ENCODE results near the gene BCAS3.
"Not testable (repeated sequence)": the region's sequence is repeated elsewhere in the genome, so short reads cannot be mapped to it uniquely, and the experiment has no call there.

BCAS3 gene

DNA sequence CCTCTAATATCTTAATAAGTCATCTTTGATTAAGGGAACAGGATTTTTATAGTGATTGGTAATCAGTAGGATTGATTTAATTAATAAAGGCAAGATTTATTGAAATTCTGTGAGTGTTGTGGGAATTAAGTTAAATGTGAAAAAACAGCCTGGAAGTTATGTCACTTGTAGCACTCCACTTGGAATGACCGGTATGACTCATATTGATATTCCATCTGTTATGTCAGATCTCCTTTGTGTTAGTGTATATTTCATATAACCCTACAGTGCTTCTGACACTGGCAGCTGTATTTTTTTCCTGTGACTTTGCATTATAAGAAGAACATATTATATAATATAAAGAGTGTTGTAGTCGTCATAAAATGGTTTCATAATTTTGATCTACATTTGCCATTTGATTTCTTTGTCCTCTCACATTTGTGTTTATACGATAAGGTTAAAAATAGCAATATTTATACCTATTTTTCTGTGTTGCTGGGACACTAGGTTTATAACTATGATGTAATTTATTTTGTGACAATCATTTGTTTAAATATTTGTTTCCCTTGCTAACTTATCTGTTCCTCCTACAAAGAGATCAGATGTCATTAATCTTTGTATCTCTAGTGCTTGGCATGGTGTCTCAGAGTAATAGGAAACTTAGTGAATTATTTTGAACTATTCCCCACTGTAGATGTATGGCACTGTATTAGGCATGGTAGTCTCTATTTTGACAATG is 249.0 kb downstream of the BCAS3 start:
- no peak overlapping the region for H3K4me3 ChIP-seq (IDR thresholded peaks at IDR 0.05; ENCODE audit: insufficient read depth, low read depth, low read length)
- H4K20me1 ChIP-seq (ENCODE audit: insufficient read depth), result no peaks in the 10 kb centered on the region
- H3K79me2 ChIP-seq (ENCODE audit: insufficient read depth, low read depth), result no peaks in the 10 kb centered on the region
- H3K27ac ChIP-seq, result no peak overlapping the region
- no peaks in the 10 kb centered on the region for H3K4me1 ChIP-seq (ENCODE audit: low read depth, poor library complexity, severe bottlenecking)
- H2AFZ ChIP-seq (ENCODE audit: low read depth), result no peak overlapping the region
- no peak overlapping the region for H3K9ac ChIP-seq
- H3K27me3 ChIP-seq (ENCODE audit: insufficient read depth, low read depth), result no peaks in the 10 kb centered on the region
- H3K4me2 ChIP-seq, result no peak overlapping the region
- TF ChIP-seq, protein P1, sequence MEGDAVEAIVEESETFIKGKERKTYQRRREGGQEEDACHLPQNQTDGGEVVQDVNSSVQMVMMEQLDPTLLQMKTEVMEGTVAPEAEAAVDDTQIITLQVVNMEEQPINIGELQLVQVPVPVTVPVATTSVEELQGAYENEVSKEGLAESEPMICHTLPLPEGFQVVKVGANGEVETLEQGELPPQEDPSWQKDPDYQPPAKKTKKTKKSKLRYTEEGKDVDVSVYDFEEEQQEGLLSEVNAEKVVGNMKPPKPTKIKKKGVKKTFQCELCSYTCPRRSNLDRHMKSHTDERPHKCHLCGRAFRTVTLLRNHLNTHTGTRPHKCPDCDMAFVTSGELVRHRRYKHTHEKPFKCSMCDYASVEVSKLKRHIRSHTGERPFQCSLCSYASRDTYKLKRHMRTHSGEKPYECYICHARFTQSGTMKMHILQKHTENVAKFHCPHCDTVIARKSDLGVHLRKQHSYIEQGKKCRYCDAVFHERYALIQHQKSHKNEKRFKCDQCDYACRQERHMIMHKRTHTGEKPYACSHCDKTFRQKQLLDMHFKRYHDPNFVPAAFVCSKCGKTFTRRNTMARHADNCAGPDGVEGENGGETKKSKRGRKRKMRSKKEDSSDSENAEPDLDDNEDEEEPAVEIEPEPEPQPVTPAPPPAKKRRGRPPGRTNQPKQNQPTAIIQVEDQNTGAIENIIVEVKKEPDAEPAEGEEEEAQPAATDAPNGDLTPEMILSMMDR (conservative IDR thresholded peaks at IDR 0.05; ENCODE audit: low read depth, low read length), result no peak
- H3K36me3 ChIP-seq (ENCODE audit: insufficient read depth), result no peaks in the 10 kb centered on the region

DNA sequence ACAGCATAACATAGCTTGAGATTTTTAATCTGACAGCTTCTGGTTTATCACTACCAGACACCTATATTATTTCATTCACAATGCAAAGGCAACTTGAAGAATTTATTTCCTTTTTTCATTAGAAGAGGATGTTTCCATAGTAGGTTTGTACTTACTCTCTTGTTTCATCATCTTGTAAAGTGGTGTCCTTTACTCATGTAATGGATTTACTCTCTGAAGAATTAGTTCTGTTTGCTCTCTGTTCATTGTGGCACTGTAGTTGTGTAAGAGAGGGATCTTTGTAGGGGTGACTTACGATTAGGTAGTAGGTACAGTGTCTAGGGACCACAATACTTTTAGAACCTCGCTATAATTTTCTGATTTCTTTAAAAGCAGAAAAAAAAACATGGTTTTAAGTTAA is 256.1 kb downstream of the BCAS3 start:
- TF ChIP-seq, protein P1 (conservative IDR thresholded peaks at IDR 0.05; ENCODE audit: low read depth, low read length), result no peak
- Histone ChIP-seq H3K79me2 (ENCODE audit: insufficient read depth, low read depth) (no peaks in the 10 kb centered on the region), H2AFZ (ENCODE audit: low read depth) (no peak overlapping the region), H3K27ac (no peak overlapping the region), H3K9ac (no peak overlapping the region), H3K27me3 (ENCODE audit: insufficient read depth, low read depth) (no peaks in the 10 kb centered on the region), H3K4me3 (IDR thresholded peaks at IDR 0.05; ENCODE audit: insufficient read depth, low read depth, low read length) (no peak overlapping the region), H3K4me1 (ENCODE audit: low read depth, poor library complexity, severe bottlenecking) (peaks cover 5% of the 10 kb centered on the region), H4K20me1 (ENCODE audit: insufficient read depth) (no peaks in the 10 kb centered on the region), H3K36me3 (ENCODE audit: insufficient read depth) (no peaks in the 10 kb centered on the region), H3K4me2 (no peak overlapping the region)

DNA sequence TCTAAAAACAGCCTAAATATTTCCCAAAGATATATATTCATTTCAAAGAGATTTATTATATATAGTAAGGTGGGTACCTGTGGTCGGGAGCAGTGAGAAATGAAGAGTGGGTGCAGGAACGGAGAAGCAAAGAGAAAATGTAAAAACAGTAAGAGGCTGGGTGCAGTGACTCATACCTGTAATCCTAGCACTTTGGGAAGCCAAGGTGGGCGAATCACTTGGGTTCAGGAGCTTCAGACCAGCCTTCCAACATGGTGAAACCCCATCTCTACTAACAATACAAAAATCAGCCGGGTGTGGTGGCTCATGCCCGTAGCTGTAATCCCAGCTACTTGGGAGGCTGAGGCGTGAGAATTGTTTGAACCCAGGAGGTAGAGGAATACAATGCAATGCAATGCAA is 257.1 kb downstream of the BCAS3 start:
- Histone ChIP-seq H3K4me2 (no peak overlapping the region), H2AFZ (ENCODE audit: low read depth) (no peak overlapping the region), H3K27me3 (ENCODE audit: insufficient read depth, low read depth) (no peaks in the 10 kb centered on the region), H3K36me3 (ENCODE audit: insufficient read depth) (no peaks in the 10 kb centered on the region), H4K20me1 (ENCODE audit: insufficient read depth) (no peaks in the 10 kb centered on the region), H3K79me2 (ENCODE audit: insufficient read depth, low read depth) (no peaks in the 10 kb centered on the region), H3K4me1 (ENCODE audit: low read depth, poor library complexity, severe bottlenecking) (peaks cover 5% of the 10 kb centered on the region), H3K9ac (no peak overlapping the region), H3K27ac (no peak overlapping the region), H3K4me3 (IDR thresholded peaks at IDR 0.05; ENCODE audit: insufficient read depth, low read depth, low read length) (no peak overlapping the region)
- TF ChIP-seq, protein P1 (conservative IDR thresholded peaks at IDR 0.05; ENCODE audit: low read depth, low read length), result no peak

DNA sequence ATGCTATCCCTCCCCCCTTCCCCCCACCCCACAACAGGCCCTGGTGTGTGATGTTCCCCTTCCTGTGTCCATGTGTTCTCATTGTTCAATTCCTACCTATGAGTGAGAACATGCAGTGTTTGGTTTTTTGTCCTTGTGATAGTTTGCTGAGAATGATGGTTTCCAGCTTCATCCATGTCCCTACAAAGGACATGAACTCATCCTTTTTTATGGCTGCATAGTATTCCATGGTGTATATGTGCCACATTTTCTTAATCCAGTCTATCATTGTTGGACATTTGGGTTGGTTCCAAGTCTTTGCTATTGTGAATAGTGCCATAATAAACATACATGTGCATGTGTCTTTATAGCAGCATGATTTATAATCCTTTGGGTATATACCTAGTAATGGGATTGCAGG is 258.3 kb downstream of the BCAS3 start:
- H3K4me3 ChIP-seq (IDR thresholded peaks at IDR 0.05; ENCODE audit: insufficient read depth, low read depth, low read length); H4K20me1 ChIP-seq (ENCODE audit: insufficient read depth); H3K79me2 ChIP-seq (ENCODE audit: insufficient read depth, low read depth); H3K4me1 ChIP-seq (ENCODE audit: low read depth, poor library complexity, severe bottlenecking); H3K4me2 ChIP-seq; H3K36me3 ChIP-seq (ENCODE audit: insufficient read depth); H3K27ac ChIP-seq; H2AFZ ChIP-seq (ENCODE audit: low read depth); H3K9ac ChIP-seq; H3K27me3 ChIP-seq (ENCODE audit: insufficient read depth, low read depth): not testable (repeated sequence)

DNA sequence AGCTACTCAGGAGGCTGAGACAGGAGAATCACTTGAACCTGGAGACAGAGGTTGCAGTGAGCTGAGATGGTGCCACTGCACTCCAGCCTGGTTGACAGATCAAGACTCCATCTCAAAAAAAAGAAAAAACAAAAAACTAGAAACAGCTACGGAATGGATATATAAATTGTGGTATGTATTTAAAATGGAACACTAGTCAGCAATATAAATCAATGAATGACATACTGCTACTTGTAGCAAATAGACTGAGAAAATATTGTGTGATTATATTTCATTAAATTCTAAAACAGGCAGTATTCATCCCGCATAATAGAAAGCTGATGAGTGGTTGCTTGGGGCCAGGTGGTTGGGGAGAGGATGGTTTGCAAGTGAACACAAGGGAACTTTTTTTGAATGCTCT is 261.7 kb downstream of the BCAS3 start:
- H3K27ac ChIP-seq, result no peak overlapping the region
- H4K20me1 ChIP-seq (ENCODE audit: insufficient read depth), result no peaks in the 10 kb centered on the region
- H3K27me3 ChIP-seq (ENCODE audit: insufficient read depth, low read depth), result no peaks in the 10 kb centered on the region
- H3K36me3 ChIP-seq (ENCODE audit: insufficient read depth), result no peaks in the 10 kb centered on the region
- no peak overlapping the region for H3K4me3 ChIP-seq (IDR thresholded peaks at IDR 0.05; ENCODE audit: insufficient read depth, low read depth, low read length)
- H2AFZ ChIP-seq (ENCODE audit: low read depth), result no peak overlapping the region
- TF ChIP-seq, protein P1 (conservative IDR thresholded peaks at IDR 0.05; ENCODE audit: low read depth, low read length), result no peak
- H3K79me2 ChIP-seq (ENCODE audit: insufficient read depth, low read depth), result no peaks in the 10 kb centered on the region
- no peaks in the 10 kb centered on the region for H3K4me1 ChIP-seq (ENCODE audit: low read depth, poor library complexity, severe bottlenecking)
- no peak overlapping the region for H3K9ac ChIP-seq
- no peak overlapping the region for H3K4me2 ChIP-seq

All from KMS-11 (cell line).